ENCODE measurements around the gene SFRP4.

Gene SFRP4

GRCh38 chr7:37925620-37926019, 9.0 kb upstream of the SFRP4 start:
- DNase-seq (ENCODE audit: low read depth in 2 of 2), result no peak

GRCh38 chr7:37924491-37925041, 7.9 kb upstream of the SFRP4 start:
- no peak for DNase-seq (ENCODE audit: low read depth in 2 of 2)

GRCh38 chr7:37923996-37924395, 7.4 kb upstream of the SFRP4 start:
- DNase-seq (ENCODE audit: low read depth in 2 of 2), result no peak

GRCh38 chr7:37921876-37922275, 5.3 kb upstream of the SFRP4 start:
- DNase-seq (ENCODE audit: low read depth in 2 of 2), result no peak

GRCh38 chr7:37920849-37921805, 4.5 kb upstream of the SFRP4 start:
- DNase-seq (ENCODE audit: low read depth in 2 of 2), result no peak

GRCh38 chr7:37920305-37920848, 3.8 kb upstream of the SFRP4 start, which contains the start of gene EPDR1:
Gene EPDR1, plus strand, starts transcription at chr7:37920640. Its CDS starts 300 bp downstream, at chr7:37920940.
- DNase-seq (ENCODE audit: low read depth in 2 of 2), result no peak

GRCh38 chr7:37918526-37918925, 1.9 kb upstream of the SFRP4 start:
- DNase-seq (ENCODE audit: low read depth in 2 of 2), result no peak

- no peak for DNase-seq (ENCODE audit: low read depth in 2 of 2)
These were observed 472 bp downstream of the SFRP4 start for GRCh38 chr7:37916017-37916672.

GRCh38 chr7:37915438-37915837, 1.2 kb downstream of the SFRP4 start:
- DNase-seq (ENCODE audit: low read depth in 2 of 2), result no peak

- DNase-seq (ENCODE audit: low read depth in 2 of 2), result no peak
These were observed 3.9 kb downstream of the SFRP4 start for GRCh38 chr7:37912756-37913155.

- DNase-seq (ENCODE audit: low read depth in 2 of 2), result no peak
These were observed 8.3 kb downstream of the SFRP4 start for GRCh38 chr7:37908221-37908788.

- DNase-seq (ENCODE audit: low read depth in 2 of 2), result no peak
These were observed 14.6 kb downstream of the SFRP4 start for GRCh38 chr7:37901890-37902524.

GRCh38 chr7:37901236-37901827, 15.3 kb downstream of the SFRP4 start:
- no peak for DNase-seq (ENCODE audit: low read depth in 2 of 2)

GRCh38 chr7:37899712-37900247, 16.8 kb downstream of the SFRP4 start:
- DNase-seq (ENCODE audit: low read depth in 2 of 2), result no peak

- DNase-seq (ENCODE audit: low read depth in 2 of 2), result no peak
These were observed 21.9 kb downstream of the SFRP4 start for GRCh38 chr7:37894671-37895070.

- no peak for DNase-seq (ENCODE audit: low read depth in 2 of 2)
These were observed 23.3 kb downstream of the SFRP4 start for GRCh38 chr7:37893359-37893758.

GRCh38 chr7:37882086-37882485, 34.5 kb downstream of the SFRP4 start:
- DNase-seq (ENCODE audit: low read depth in 2 of 2), result no peak

All from stimulated activated CD4-positive, alpha-beta T cell treated with anti-CD3 and anti-CD28 coated beads, Interleukin-1b, Interleukin-23, amount 100 ng/mL, for 1 hour (primary cell).